Suprapubic skin (tissue), 4 donors: ENCODE results near the gene MPPE1. TPM values are rescaled to one million over a fixed set of nuclear protein-coding genes. Genes with fewer than 3 reads are reported as not detected.
"Not testable (repeated sequence)": the region's sequence is repeated elsewhere in the genome, so short reads cannot be mapped to it uniquely, and the experiment has no call there.

Source experiments
- DNase-seq, 2 donors: peaks; one replicate each; pipeline ENCODE4 v3.0.0-alpha.2; 2019; ENCODE audit warnings: low spot score in 2 of 2
- H3K27ac ChIP-seq: fragments of 200-600 bp; sonication (generic); one replicate; pipeline ENCODE4 v1.5.1; 2019
- H3K27me3 ChIP-seq: fragments of 200-600 bp; sonication (generic); one replicate; pipeline ENCODE4 v1.5.1; 2019
- H3K36me3 ChIP-seq: fragments of 200-600 bp; sonication (generic); one replicate; pipeline ENCODE4 v1.5.1; 2019
- H3K4me1 ChIP-seq: fragments of 200-600 bp; sonication (generic); one replicate; pipeline ENCODE4 v1.5.1; 2019
- H3K4me3 ChIP-seq: fragments of 200-600 bp; sonication (generic); one replicate; pipeline ENCODE4 v1.5.1; 2019; ENCODE audit warnings: mild to moderate bottlenecking
- H3K9me3 ChIP-seq: fragments of 200-600 bp; sonication (generic); one replicate; pipeline ENCODE4 v1.5.1; 2019
- CTCF ChIP-seq, 2 donors: fragments of 200-600 bp in 1 of 2; fragments of 450-650 bp in 1 of 2; sonication (generic) in 1 of 2; IDR thresholded peaks; one replicate each; pipeline ENCODE4 v1.5.1; 2016 to 2019; ENCODE audit warnings: antibody characterized with exemption in 2 of 2, mild to moderate bottlenecking in 1 of 2, moderate library complexity in 1 of 2
- EP300 ChIP-seq: sonication (generic); formaldehyde crosslinking; IDR thresholded peaks from one replicate; pipeline ENCODE4 v1.6.1; 2017; ENCODE audit warnings: antibody characterized with exemption
- POLR2A ChIP-seq, 2 donors: fragments of 450-650 bp; IDR thresholded peaks; one replicate each; pipeline ENCODE4 v1.6.1; 2017; ENCODE audit warnings: antibody characterized with exemption in 2 of 2, mild to moderate bottlenecking in 2 of 2, moderate library complexity in 2 of 2
- POLR2AphosphoS5 ChIP-seq, 3 donors: sonication (generic); formaldehyde crosslinking; IDR thresholded peaks; one replicate each; pipeline ENCODE4 v1.6.1; 2017; ENCODE audit warnings: antibody characterized with exemption in 3 of 3
- WGBS: methylation state at CpG from one replicate; pipeline ENCODE4 v1.1.5; 2018; 5-methylcytosine and 5-hydroxymethylcytosine counted together
- total RNA-seq, 4 donors: library from RNA; depleted of rRNA; stranded (reverse); fragments of >200 nt; gene quantifications; one replicate each; pipeline ENCODE4 v1.1.0, GENCODE V29; 2016

The MPPE1 gene
- total RNA-seq, 4 donors from 2014 or later: 28.2 to 84.2 (median 40.3) TPM

- peaks cover 55% of the 10 kb centered on the region for H3K4me1 ChIP-seq
- H3K27ac ChIP-seq: peak overlapping the region; percentile 81
- H3K36me3 ChIP-seq: peaks cover 9% of the 10 kb centered on the region
- H3K27me3 ChIP-seq: no peaks in the 10 kb centered on the region
- WGBS: 23% methylated on average over 11 of the region's 11 CpGs
- TF ChIP-seq CTCF (IDR thresholded peaks at IDR 0.05) (no peak), EP300 (peak; percentile 79)
- no peak for DNase-seq
- no peaks in the 10 kb centered on the region for H3K9me3 ChIP-seq
- H3K4me3 ChIP-seq: no peak overlapping the region
Measured at GRCh38 chr18:11857177-11857887, 50.8 kb downstream of the MPPE1 start.

- 93% methylated on average over 6 of the region's 6 CpGs for WGBS
- H3K27me3 ChIP-seq, H3K36me3 ChIP-seq, H3K9me3 ChIP-seq, H3K4me3 ChIP-seq, DNase-seq, H3K27ac ChIP-seq: not testable (repeated sequence)
- H3K4me1 ChIP-seq: peaks cover 54% of the 10 kb centered on the region
Measured at GRCh38 chr18:11854554-11854953, 53.6 kb downstream of the MPPE1 start.

GRCh38 chr18:11851806-11852337, 56.2 kb downstream of the MPPE1 start:
- no peak for TF ChIP-seq POLR2A (IDR thresholded peaks at IDR 0.05)
- TF ChIP-seq CTCF (IDR thresholded peaks at IDR 0.05): no peak
- TF ChIP-seq POLR2AphosphoS5 (IDR thresholded peaks at IDR 0.05): no peak
- TF ChIP-seq EP300: no peak
- Histone ChIP-seq H3K4me3 (peak overlapping the region; percentile 97), H3K27ac (peak overlapping the region; percentile 99), H3K27me3 (no peaks in the 10 kb centered on the region), H3K4me1 (peaks cover 44% of the 10 kb centered on the region), H3K9me3 (no peaks in the 10 kb centered on the region), H3K36me3 (peaks cover 9% of the 10 kb centered on the region)
- peak in 1 of 2 donors; percentile 75 for DNase-seq
- under 1% methylated on average over 10 of the region's 23 CpGs for WGBS

- TF ChIP-seq EP300 (no peak), POLR2AphosphoS5 (IDR thresholded peaks at IDR 0.05) (peak; percentile 77 to 97 (median 96)), POLR2A (IDR thresholded peaks at IDR 0.05) (peak; percentile 90 to 98), CTCF (IDR thresholded peaks at IDR 0.05) (no peak)
- Histone ChIP-seq H3K27me3 (no peaks in the 10 kb centered on the region), H3K9me3 (no peaks in the 10 kb centered on the region), H3K27ac (peak within 1 kb of the TSS; percentile 99), H3K4me1 (peaks cover 39% of the 10 kb centered on the region), H3K4me3 (peak within 1 kb of the TSS; percentile 97), H3K36me3 (peaks cover 9% of the 10 kb centered on the region)
- peak; percentile 98 to 99 for DNase-seq
- under 1% methylated on average over 48 of the region's 53 CpGs for WGBS
Measured at GRCh38 chr18:11851146-11851805, 56.8 kb downstream of the MPPE1 start, which contains the start of gene CHMP1B. TSS of gene CHMP1B (plus strand) at chr18:11851413. CDS start at chr18:11851512, 99 bp downstream.

- Histone ChIP-seq H3K27ac (peak overlapping the region; percentile 99), H3K27me3 (no peaks in the 10 kb centered on the region), H3K9me3 (no peaks in the 10 kb centered on the region), H3K4me3 (peak overlapping the region; percentile 97), H3K4me1 (peaks cover 39% of the 10 kb centered on the region), H3K36me3 (peaks cover 9% of the 10 kb centered on the region)
- no peak for DNase-seq
- 1% methylated on average over 10 of the region's 10 CpGs for WGBS
- TF ChIP-seq CTCF (IDR thresholded peaks at IDR 0.05): no peak
- TF ChIP-seq POLR2A (IDR thresholded peaks at IDR 0.05): no peak
- TF ChIP-seq POLR2AphosphoS5 (IDR thresholded peaks at IDR 0.05): no peak
- no peak for TF ChIP-seq EP300
Measured at GRCh38 chr18:11850821-11851145, 57.3 kb downstream of the MPPE1 start.
